Astrocyte of the cerebellum (primary cell): ENCODE data around the gene CEACAM16.

Source experiments
- DNase-seq: peaks from one replicate; pipeline ENCODE4 v3.0.0-alpha.2; 2011; ENCODE audit warnings: low read depth
- H3K4me3 ChIP-seq: 2 replicates; pipeline ENCODE4 v1.5.1; 2011; ENCODE audit warnings: mild to moderate bottlenecking, low read depth, low read length, moderate library complexity
- CTCF ChIP-seq: IDR thresholded peaks from 2 replicates; pipeline ENCODE4 v1.5.1; 2012; ENCODE audit warnings: low read length, low read depth, moderate library complexity, mild to moderate bottlenecking; ENCODE audit errors: missing control alignments
- in situ Hi-C: cut with HindIII; loops from 2 replicates; pipeline ENCODE4 v1.10.0; 2017; ENCODE audit warnings: low sequenced_read_pairs

Gene CEACAM16

GRCh38 chr19:44723952-44724319, 25.0 kb downstream of the CEACAM16 start:
- peak; percentile 97 for TF ChIP-seq CTCF

GRCh38 chr19:44725251-44725650, 26.3 kb downstream of the CEACAM16 start:
- DNase-seq: no peak
- no peak for TF ChIP-seq CTCF
- H3K4me3 ChIP-seq: no peak overlapping the region
- in situ Hi-C loops: no loop called here

More at GRCh38 chr19:44723952-44724319, 25.0 kb downstream of the CEACAM16 start:
- no peak overlapping the region for H3K4me3 ChIP-seq
- DNase-seq: peak; percentile 52
- in situ Hi-C loops: loop anchor here (25.0 kb wide), 1 partner anchor 113 kb away; the partner anchor contains the start of gene NECTIN2

- no peak overlapping the region for H3K4me3 ChIP-seq
- TF ChIP-seq CTCF: no peak
- no peak for DNase-seq
- in situ Hi-C loops: no loop called here
Measured at GRCh38 chr19:44725684-44726083, 26.7 kb downstream of the CEACAM16 start.

- TF ChIP-seq CTCF: no peak
- no peak for DNase-seq
- in situ Hi-C loops: no loop called here
- H3K4me3 ChIP-seq: no peak overlapping the region
Measured at GRCh38 chr19:44726465-44726864, 27.5 kb downstream of the CEACAM16 start.

GRCh38 chr19:44728178-44728577, 29.2 kb downstream of the CEACAM16 start:
- no peak overlapping the region for H3K4me3 ChIP-seq
- in situ Hi-C loops: no loop called here
- no peak for TF ChIP-seq CTCF
- DNase-seq: no peak

GRCh38 chr19:44729516-44730033, 30.6 kb downstream of the CEACAM16 start:
- no peak overlapping the region for H3K4me3 ChIP-seq
- DNase-seq: no peak
- TF ChIP-seq CTCF: no peak
- in situ Hi-C loops: loop anchor here (10.0 kb wide), 1 partner anchor 225 kb away; the partner anchor contains the start of gene CLPTM1
